Upper lobe of right lung (tissue), 1 donor: ENCODE data around the gene IL16. TPM values are rescaled to one million over a fixed set of nuclear protein-coding genes. Genes with fewer than 3 reads are reported as not detected.

Source experiments
- ATAC-seq: fragments of 200-7000 bp; cut with Tn5 transposase; one replicate; pipeline ENCODE4 v1.9.1; 2020; ENCODE audit warnings: mild to moderate bottlenecking, moderate library complexity
- DNase-seq: peaks from one replicate; pipeline ENCODE4 v3.0.0-alpha.2; 2020
- H3K27ac ChIP-seq: fragments of 200-600 bp; one replicate; pipeline ENCODE4 v1.8.0; 2022
- H3K27me3 ChIP-seq: fragments of 200-600 bp; one replicate; pipeline ENCODE4 v1.8.0; 2022; ENCODE audit warnings: mild to moderate bottlenecking
- H3K36me3 ChIP-seq: fragments of 200-600 bp; one replicate; pipeline ENCODE4 v1.8.0; 2022
- H3K4me1 ChIP-seq: fragments of 200-600 bp; one replicate; pipeline ENCODE4 v1.8.0; 2022
- H3K4me3 ChIP-seq: fragments of 200-600 bp; one replicate; pipeline ENCODE4 v1.8.0; 2022; ENCODE audit warnings: mild to moderate bottlenecking
- H3K9me3 ChIP-seq: fragments of 200-600 bp; one replicate; pipeline ENCODE4 v1.8.0; 2022
- CTCF ChIP-seq: fragments of 200-600 bp; IDR thresholded peaks from one replicate; pipeline ENCODE4 v1.8.0; 2022; ENCODE audit warnings: antibody characterized with exemption
- intact Hi-C: fragments of 100-400 bp; cut with DNase I; formaldehyde crosslinking; loops from one replicate; pipeline ENCODE4 v1.11.0; 2022
- total RNA-seq: library from RNA; stranded (reverse); fragmentation: NEBNext Ultra II Directional; extraction: Animal tissue kit (Norgen Biotek cat#: 25700); gene quantifications from one replicate; pipeline ENCODE4 v1.2.1, GENCODE V29; 2021
- donor health status: DM: no; HTN: yes; CAD: no; lungs with severe emphysema.

Gene IL16
- total RNA-seq, 1 donor from 2014 or later, result 39.3 TPM

- H3K4me3 ChIP-seq, result peak overlapping the region; percentile 47
- intact Hi-C loops, result no loop called here
- peak; percentile 56 for ATAC-seq
- H3K36me3 ChIP-seq, result no peaks in the 10 kb centered on the region
- peaks cover 3% of the 10 kb centered on the region for H3K4me1 ChIP-seq
- no peaks in the 10 kb centered on the region for H3K9me3 ChIP-seq
- no peak for TF ChIP-seq CTCF
- H3K27ac ChIP-seq, result peak overlapping the region; percentile 87
- peaks cover 3% of the 10 kb centered on the region for H3K27me3 ChIP-seq
- no peak for DNase-seq
These were observed 13.8 kb upstream of the IL16 start for GRCh38 chr15:81182756-81183438.

- peaks cover 3% of the 10 kb centered on the region for H3K4me1 ChIP-seq
- peak; percentile 3 for ATAC-seq
- H3K27me3 ChIP-seq, result peaks cover 3% of the 10 kb centered on the region
- no peaks in the 10 kb centered on the region for H3K9me3 ChIP-seq
- intact Hi-C loops, result no loop called here
- peak overlapping the region; percentile 47 for H3K4me3 ChIP-seq
- H3K36me3 ChIP-seq, result no peaks in the 10 kb centered on the region
- no peak for TF ChIP-seq CTCF
- peak overlapping the region; percentile 87 for H3K27ac ChIP-seq
- no peak for DNase-seq
These were observed 13.3 kb upstream of the IL16 start for GRCh38 chr15:81183439-81183775.

- no peak for DNase-seq
- Histone ChIP-seq H3K27ac (peak overlapping the region; percentile 87), H3K27me3 (peaks cover 3% of the 10 kb centered on the region), H3K9me3 (no peaks in the 10 kb centered on the region), H3K4me3 (peak overlapping the region; percentile 17), H3K4me1 (peaks cover 3% of the 10 kb centered on the region), H3K36me3 (no peaks in the 10 kb centered on the region)
- intact Hi-C loops, result no loop called here
- ATAC-seq, result peak; percentile 86
- no peak for TF ChIP-seq CTCF
These were observed 12.5 kb upstream of the IL16 start for GRCh38 chr15:81184188-81184587.

- no peak for TF ChIP-seq CTCF
- DNase-seq, result no peak
- no peak for ATAC-seq
- peak overlapping the region; percentile 7 for H3K4me3 ChIP-seq
- no peaks in the 10 kb centered on the region for H3K9me3 ChIP-seq
- H3K27me3 ChIP-seq, result peaks cover 3% of the 10 kb centered on the region
- intact Hi-C loops, result no loop called here
- peaks cover 10% of the 10 kb centered on the region for H3K4me1 ChIP-seq
- H3K27ac ChIP-seq, result peak overlapping the region; percentile 87
- H3K36me3 ChIP-seq, result no peaks in the 10 kb centered on the region
These were observed 10.9 kb upstream of the IL16 start for GRCh38 chr15:81185631-81186295.

GRCh38 chr15:81188354-81188753 is 8.3 kb upstream of the IL16 start:
- ATAC-seq (no peak), DNase-seq (no peak)
- no peak for TF ChIP-seq CTCF
- H3K9me3 ChIP-seq, result no peaks in the 10 kb centered on the region
- H3K27me3 ChIP-seq, result no peaks in the 10 kb centered on the region
- intact Hi-C loops, result no loop called here
- H3K4me1 ChIP-seq, result peaks cover 11% of the 10 kb centered on the region
- H3K27ac ChIP-seq, result peak overlapping the region; percentile 67
- no peak overlapping the region for H3K4me3 ChIP-seq
- no peaks in the 10 kb centered on the region for H3K36me3 ChIP-seq
